ENCODE results near the gene CCDC110.

CCDC110 gene

DNA sequence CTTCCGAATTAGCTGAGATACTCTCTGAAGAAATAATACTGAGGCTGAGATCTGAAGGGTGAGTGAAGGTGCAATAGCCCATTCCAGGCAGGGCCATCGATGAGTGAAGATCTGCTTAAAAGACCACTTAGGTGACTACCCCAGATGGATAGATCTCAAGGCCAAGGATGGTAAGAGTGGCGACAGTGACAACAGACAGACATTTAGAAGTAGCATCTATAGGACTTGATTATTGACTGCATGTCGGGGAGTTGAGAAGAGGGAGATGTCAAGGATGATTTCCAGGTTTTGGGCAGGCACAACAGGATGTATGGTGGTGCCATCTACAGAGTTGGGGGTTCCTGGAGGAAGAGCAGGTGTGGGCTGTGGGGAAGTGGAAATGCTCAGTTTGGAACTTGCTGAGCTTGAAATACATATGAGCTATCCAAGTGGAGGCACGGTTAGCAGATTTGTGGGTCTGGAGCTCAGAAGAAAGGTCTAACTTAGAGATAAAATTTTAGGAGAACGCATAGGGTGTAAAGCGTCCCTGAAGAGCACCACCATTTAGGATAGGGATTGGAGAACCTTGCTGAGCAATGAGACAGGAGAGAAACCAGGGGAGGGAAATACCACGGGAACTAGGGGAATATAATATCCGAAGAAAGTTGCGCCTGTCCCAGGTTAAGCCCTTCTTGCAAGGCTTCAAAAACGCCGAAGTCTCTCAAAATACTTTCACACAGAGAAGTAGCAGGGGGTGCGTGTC lies 46.5 kb downstream of the CCDC110 start:
- in situ Hi-C loops (cut with MboI; ENCODE audit: low sequenced_read_pairs) = no loop called here

DNA sequence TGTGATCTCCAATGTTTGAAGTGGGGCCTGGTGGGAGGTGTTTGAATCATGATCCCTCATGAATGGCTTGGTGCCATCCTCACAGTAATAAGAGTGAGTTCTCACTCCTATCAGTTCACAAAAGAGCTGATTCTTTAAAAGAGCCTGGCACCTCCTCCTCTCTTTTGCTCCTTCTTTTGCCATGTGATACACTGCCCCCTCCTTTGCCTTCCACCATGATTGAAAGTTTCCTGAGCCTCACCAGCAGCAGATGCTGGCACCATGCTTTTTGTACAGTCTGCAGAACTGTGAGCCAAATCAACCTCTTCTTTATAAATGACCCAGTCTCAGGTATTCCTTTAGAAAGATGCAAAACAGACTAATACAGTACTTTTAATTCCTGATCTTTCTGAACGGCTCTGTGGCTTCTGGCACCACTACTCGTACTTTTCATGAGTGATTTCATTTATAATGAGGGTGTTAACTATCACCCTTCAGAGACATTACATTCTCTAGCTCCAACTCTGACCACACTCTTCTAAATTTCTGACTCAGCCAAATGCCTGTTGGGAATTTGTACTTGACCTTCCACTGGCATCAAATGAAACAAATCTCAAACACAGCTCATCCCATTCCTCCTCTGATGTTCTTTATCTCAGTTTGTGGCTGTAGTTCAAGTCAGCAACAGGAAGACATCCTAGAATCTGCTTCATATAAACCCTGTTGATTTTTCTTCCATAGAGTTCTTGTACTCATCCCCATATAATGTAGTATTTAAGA lies 50.0 kb downstream of the CCDC110 start:
- in situ Hi-C loops (cut with MboI; ENCODE audit: low sequenced_read_pairs) = no loop called here

DNA sequence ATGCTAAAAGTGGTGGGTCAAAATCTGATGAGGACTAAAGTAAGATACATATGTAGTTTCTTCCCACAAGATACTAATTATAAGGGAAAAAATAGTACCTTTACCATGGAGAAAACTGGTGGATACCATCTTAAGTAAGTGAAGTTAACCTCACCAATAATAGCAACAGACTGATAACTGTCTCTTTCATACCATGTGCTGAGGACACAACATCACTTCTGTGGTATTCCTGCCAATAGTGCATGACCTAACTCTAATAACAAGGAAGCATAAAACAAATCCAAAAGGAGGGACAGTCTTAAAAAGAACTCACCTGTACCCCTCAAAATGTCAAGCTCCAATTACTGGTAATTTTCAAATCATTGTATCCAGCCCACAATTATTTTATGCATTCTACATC lies 54.6 kb downstream of the CCDC110 start:
- in situ Hi-C loops (cut with MboI; ENCODE audit: low sequenced_read_pairs) = no loop called here

DNA sequence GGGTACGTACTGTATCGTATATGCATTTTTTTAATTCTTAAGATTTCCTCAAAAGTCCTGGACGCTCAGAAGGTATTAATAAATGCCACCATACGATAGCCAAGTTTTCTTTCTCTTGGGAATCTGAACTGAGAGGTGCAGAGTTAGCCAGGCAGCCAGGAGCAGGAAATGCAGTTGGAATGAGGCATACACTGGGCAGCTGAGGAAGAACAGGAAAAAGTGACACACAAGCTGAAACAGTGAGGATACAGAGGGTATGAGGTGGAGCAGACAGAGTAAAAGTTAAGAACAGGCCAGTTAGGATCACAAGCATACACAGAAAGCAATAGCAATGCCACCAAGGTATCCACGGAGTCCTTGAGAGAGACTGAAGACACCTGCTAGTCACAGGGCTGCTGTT lies 59.1 kb downstream of the CCDC110 start:
- in situ Hi-C loops (cut with MboI; ENCODE audit: low sequenced_read_pairs) = no loop called here

DNA sequence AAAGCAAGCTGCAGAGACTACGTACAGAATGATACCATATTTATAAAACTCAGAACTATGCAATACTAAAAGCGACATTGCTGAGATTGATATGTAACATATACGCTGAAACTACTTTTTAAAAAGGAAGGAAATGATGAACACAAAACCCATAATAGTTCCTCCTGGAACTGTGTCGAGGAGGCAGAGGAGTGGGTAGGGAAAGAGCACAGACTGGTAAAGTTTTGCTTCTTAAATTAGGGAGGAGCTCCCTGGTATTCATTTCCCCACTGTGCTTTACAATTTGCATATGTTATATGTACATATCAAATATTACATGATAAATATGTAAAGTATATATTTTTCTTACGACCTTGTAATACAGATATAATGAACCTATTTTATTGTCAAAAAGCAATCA lies 59.7 kb downstream of the CCDC110 start:
- in situ Hi-C loops (cut with MboI; ENCODE audit: low sequenced_read_pairs) = no loop called here

DNA sequence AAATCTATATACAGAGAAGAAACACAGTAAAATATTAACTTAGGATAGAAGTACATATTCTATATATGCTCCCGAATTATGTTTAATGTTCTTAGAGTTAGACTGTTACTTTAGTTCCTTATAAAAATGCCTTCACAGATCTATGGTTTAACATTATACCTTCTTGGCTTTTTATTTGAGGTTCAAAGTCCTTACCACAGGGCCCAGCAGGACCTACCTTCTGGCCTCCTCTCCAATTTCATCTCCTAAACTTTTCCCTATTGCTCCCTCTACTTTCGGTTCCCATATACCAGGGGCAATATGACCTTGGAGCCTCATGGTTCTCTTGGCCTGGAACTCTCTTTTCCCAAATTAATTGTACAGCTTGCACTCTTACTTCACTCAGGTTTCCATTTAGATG lies 63.1 kb downstream of the CCDC110 start:
- in situ Hi-C loops (cut with MboI; ENCODE audit: low sequenced_read_pairs) = no loop called here

DNA sequence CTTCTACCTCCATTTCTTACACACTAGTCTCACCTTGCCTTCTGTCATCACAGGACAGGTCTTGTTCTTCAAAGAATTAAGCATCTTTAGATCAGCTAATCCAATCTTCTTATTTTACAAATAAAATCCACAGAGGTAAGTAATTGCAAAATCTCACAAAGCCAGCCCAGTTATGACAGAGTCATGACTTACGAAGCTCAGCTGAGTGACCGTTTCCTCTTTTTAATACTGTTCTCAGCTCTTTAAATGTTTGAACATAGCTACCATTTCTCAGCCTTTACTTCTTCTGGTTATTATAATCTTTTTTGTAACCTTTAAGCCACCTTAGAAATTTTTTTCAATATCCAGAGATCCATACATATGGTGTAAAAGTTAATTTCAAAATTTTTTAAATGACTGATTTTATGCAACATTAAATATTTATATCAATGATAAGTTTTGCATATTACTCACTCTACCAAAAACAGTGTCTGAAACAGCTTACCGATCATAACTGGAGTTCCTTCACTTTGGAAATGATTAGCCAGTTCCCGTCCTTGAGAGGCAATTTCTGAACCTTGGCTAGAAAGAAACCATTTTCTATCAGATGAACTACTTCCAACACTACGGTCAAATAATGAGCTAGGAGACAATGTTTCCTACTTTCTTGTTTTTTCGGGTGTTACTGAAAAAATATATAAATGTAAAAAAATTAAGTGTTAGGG lies 66.1 kb downstream of the CCDC110 start:
- in situ Hi-C loops (cut with MboI; ENCODE audit: low sequenced_read_pairs) = no loop called here

DNA sequence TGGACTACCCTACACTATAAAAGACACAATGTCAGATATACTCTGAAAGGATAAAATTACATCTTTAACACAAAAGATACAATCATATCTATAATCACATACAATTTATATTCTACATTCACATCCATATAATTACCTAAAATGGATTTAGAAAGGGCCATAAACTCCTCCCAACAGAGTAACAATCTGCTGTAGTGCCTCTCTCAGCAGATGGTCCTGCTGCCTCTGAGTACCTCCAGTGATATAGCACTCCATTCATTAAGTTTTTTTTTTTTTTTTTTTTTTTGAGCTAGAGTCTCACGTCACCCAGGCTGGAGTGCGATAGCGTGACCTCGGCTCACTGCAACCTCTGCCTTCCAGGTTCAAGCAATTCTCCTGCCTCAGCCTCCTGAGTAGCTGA lies 67.5 kb downstream of the CCDC110 start:
- in situ Hi-C loops (cut with MboI; ENCODE audit: low sequenced_read_pairs) = no loop called here

DNA sequence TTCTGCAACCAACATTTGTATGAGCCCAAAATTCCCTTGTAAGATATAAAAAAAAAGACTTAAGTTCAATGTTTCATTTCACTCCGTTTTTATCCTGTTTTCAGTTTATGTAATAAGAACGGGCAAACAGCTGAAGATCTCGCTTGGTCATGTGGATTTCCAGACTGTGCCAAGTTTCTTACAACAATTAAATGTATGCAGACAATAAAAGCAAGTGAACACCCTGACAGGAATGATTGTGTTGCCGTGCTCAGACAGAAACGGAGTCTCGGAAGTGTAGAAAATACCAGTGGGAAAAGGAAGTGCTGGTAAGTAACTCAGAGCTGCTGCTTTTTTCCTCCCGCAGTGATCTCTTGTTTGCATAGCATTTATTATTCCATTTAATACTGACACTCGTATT lies 72.1 kb downstream of the CCDC110 start:
- in situ Hi-C loops (cut with MboI; ENCODE audit: low sequenced_read_pairs) = no loop called here

DNA sequence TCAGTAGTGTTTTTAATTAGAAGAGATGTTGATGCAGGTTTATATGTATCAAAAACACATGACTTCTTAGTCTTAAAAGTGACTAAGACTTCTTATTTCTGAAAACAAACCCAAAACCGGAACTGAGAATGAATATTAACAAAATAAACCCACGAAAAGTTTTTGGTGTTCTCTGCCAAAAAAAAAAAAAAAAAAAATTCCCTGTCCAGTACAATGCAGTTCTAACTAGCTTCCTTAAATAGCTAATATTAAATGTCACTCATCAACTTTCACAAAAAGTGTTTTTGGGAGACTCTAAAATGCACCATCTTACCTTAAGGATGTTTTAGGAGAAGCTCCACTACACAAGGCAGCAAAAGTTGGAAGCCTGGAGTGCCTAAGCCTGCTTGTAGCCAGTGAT lies 72.9 kb downstream of the CCDC110 start:
- in situ Hi-C loops (cut with MboI; ENCODE audit: low sequenced_read_pairs) = no loop called here

DNA sequence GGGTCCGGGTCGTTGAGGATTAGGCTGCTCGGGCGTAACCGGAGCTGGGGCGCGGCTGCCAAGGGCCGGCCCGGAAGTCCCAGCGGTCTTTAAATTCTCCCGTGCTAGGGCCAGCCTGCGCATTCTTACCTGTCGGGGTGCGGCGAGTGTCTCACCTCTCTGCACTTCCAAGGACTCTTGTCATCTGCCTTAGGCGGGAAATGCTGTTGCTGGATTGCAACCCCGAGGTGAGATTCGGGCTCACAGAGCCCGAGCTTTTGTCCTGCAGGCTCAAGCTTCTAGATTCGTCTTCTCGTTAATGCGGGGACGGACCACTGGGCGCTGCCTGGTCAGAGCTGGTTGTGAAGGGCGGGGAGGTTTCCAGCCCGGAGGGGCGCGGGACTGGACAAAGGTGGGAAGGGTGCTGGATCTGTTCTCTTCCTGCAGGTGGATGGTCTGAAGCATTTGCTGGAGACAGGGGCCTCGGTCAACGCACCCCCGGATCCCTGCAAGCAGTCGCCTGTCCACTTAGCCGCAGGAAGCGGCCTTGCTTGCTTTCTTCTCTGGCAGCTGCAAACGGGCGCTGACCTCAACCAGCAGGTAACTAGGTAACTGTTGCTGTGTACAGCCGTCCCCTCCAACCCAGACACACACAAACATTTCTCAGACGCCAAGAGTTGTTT lies 74.7 kb downstream of the CCDC110 start, which contains the start of gene ANKRD37:
Gene ANKRD37, plus strand, starts transcription at position 118 of the 662 bp plus-strand sequence. Its CDS starts 83 bp downstream, at position 201.
- in situ Hi-C loops (cut with MboI; ENCODE audit: low sequenced_read_pairs) = no loop called here

DNA sequence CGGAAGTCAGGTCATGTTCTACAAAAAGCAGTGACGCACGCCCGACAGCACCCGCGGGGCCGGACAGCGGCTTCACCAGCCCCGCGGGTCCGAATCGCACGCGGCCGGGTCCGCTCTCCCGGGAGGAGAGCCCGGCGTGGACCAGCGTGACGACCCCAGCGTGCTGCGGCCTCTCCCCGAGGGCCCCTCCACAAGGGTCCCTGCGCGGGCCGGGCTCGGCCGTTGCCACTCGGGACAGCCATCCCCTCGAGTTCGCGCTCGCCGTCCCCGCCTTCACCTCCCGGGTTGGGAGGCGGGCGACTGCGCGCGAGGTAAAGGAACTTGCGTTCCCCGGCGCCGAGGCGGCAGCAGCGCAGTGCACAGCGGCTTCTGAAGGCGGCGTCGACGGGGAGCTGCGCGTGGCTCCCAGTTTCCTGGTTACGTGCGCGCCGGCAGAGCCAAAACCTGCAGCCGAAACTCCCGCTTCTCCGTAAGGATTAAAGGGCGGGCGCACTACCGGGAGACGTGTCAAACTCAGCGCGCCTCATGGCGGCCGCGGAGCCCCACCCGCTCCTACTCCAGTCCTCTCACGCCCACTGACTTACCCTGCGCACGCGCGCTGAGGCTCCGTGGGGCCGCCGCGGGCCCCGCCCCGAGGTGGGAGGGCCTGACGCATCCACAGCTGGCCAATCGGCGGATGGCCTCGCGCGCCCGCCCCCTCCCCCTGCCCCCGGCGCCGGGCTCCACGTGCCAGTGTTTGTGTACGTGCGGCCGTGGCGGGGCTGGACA lies 75.4 kb downstream of the CCDC110 start:
- in situ Hi-C loops (cut with MboI; ENCODE audit: low sequenced_read_pairs) = no loop called here

DNA sequence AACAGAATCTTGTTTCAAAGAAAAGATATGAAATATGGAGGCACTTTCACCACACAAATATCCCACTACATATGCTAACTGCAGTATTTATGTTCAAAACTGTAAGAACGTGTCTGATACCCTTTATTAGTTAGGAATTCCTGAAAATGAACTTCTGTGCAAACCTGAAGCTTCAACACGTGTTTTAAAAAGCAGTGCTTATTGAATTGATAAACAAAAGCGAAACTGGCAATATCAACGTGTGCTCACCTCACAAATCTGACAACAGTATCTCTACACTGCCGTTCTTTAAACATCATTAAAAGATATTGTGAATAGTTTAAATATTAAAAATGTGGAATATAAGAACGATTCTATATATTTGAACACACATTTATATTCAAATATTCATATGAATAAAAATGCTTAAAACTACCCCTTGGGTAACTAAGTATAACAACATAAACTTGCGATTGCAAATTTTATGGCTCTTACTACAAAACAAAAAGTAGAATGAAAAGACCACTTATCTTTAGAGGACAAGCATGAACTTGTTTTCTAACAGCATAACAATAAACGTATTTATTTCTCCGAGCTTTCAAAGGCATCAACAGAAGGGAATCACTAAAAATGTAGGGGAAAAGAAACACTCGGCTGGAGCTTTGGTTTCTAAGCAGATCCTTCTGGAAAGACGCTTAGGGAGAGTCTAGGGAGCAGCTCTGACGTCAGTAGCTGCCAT lies 76.1 kb downstream of the CCDC110 start, which contains the start of gene LRP2BP:
Gene LRP2BP, minus strand, starts transcription at position 687 of the 718 bp plus-strand sequence. CDS start 17,738 bp downstream, outside the sequence.
- in situ Hi-C loops (cut with MboI; ENCODE audit: low sequenced_read_pairs) = no loop called here

All from HL-60/S4 (cell line).